ENCODE measurements around the gene APOBEC3H. TPM values are rescaled to one million over a fixed set of nuclear protein-coding genes. Genes with fewer than 3 reads are reported as not detected.

APOBEC3H gene
- total and polyA plus RNA-seq, 8 donors, result 0.23 to 1.3 (median 0.61) TPM; not detected in 4

Other genes with a start within 250 kb of the APOBEC3H start
- gene CBX6, start 225.0 kb upstream of the APOBEC3H start, total RNA-seq, result 10 to 100 TPM; 63.0 to 80.0 TPM
- 10 to 100 TPM; 22.0 to 46.3 (median 40.6) TPM for gene CBX6, start 225.0 kb upstream of the APOBEC3H start, polyA plus RNA-seq (ENCODE audit: insufficient read length in 6 of 6)
- gene APOBEC3A, start 139.6 kb upstream of the APOBEC3H start, total RNA-seq, result 10 to 100 TPM in 1 of 2 donors, 1 to 10 TPM in 1; 2.4 to 25.5 TPM
- under 1 TPM in 3 of 6 donors, not detected in 3; 0.38 to 0.52 (median 0.41) TPM for gene APOBEC3A, start 139.6 kb upstream of the APOBEC3H start, polyA plus RNA-seq (ENCODE audit: insufficient read length in 6 of 6)
- 1 to 10 TPM; 1.9 to 9.5 TPM for gene APOBEC3B, start 114.9 kb upstream of the APOBEC3H start, total RNA-seq
- 1 to 10 TPM; 3.0 to 9.8 (median 7.2) TPM for gene APOBEC3B, start 114.9 kb upstream of the APOBEC3H start, polyA plus RNA-seq (ENCODE audit: insufficient read length in 6 of 6)
- 10 to 100 TPM; 25.7 to 36.1 TPM for gene APOBEC3C, start 83.0 kb upstream of the APOBEC3H start, total RNA-seq
- 10 to 100 TPM; 22.3 to 27.8 (median 25.9) TPM for gene APOBEC3C, start 83.0 kb upstream of the APOBEC3H start, polyA plus RNA-seq (ENCODE audit: insufficient read length in 6 of 6)
- 1 to 10 TPM; 3.7 to 5.5 TPM for gene APOBEC3D, start 76.1 kb upstream of the APOBEC3H start, total RNA-seq
- 1 to 10 TPM; 2.7 to 4.4 (median 3.9) TPM for gene APOBEC3D, start 76.1 kb upstream of the APOBEC3H start, polyA plus RNA-seq (ENCODE audit: insufficient read length in 6 of 6)
- gene APOBEC3F, start 56.4 kb upstream of the APOBEC3H start, total RNA-seq, result 10 to 100 TPM; 11.2 to 12.4 TPM
- 10 to 100 TPM; 11.0 to 14.3 (median 11.9) TPM for gene APOBEC3F, start 56.4 kb upstream of the APOBEC3H start, polyA plus RNA-seq (ENCODE audit: insufficient read length in 6 of 6)
- 10 to 100 TPM in 1 of 2 donors, 1 to 10 TPM in 1; 8.2 to 15.7 TPM for gene APOBEC3G, start 20.0 kb upstream of the APOBEC3H start, total RNA-seq
- 10 to 100 TPM; 14.2 to 19.1 (median 16.3) TPM for gene APOBEC3G, start 20.0 kb upstream of the APOBEC3H start, polyA plus RNA-seq (ENCODE audit: insufficient read length in 6 of 6)
- gene CBX7, start 55.4 kb downstream of the APOBEC3H start, total RNA-seq, result 10 to 100 TPM; 17.1 to 17.7 TPM
- 1 to 10 TPM; 7.4 to 9.3 (median 8.2) TPM for gene CBX7, start 55.4 kb downstream of the APOBEC3H start, polyA plus RNA-seq (ENCODE audit: insufficient read length in 6 of 6)
- 10 to 100 TPM; 21.9 to 28.2 TPM for gene PDGFB, start 147.7 kb downstream of the APOBEC3H start, total RNA-seq
- 10 to 100 TPM; 16.0 to 27.5 (median 22.8) TPM for gene PDGFB, start 147.7 kb downstream of the APOBEC3H start, polyA plus RNA-seq (ENCODE audit: insufficient read length in 6 of 6)
- gene RPL3, start 222.4 kb downstream of the APOBEC3H start, total RNA-seq, result 1,000 to 10,000 TPM; 1,506 to 1,575 TPM
- gene RPL3, start 222.4 kb downstream of the APOBEC3H start, polyA plus RNA-seq (ENCODE audit: insufficient read length in 6 of 6), result 1,000 to 10,000 TPM; 3,313 to 3,842 (median 3,675) TPM

Data from left lung (tissue), 8 donors.